ENCODE measurements around the gene RXRA. TPM values are rescaled to one million over a fixed set of nuclear protein-coding genes. Genes with fewer than 3 reads are reported as not detected.
A peak's percentile ranks its signal among the peaks of the same experiment; 100 is the strongest.

The RXRA gene
- total RNA-seq, 1 experiment from 2014 or later = 29.9 TPM

- Histone ChIP-seq H3K4me2 (ENCODE audit: insufficient read depth, insufficient read length, low read length) (no peak overlapping the region), H3K79me1 (ENCODE audit: insufficient read depth, low read depth, low read length, poor library complexity, severe bottlenecking) (peaks cover 3% of the 10 kb centered on the region), H2BK5ac (ENCODE audit: insufficient read length, low read length) (no peak overlapping the region), H3K56ac (ENCODE audit: insufficient read length, low read depth, low read length) (no peak overlapping the region), H2BK20ac (ENCODE audit: low read depth, low read length, poor library complexity, severe bottlenecking) (no peak overlapping the region), H3K18ac (ENCODE audit: insufficient read length, low read depth, low read length) (no peak overlapping the region), H3K27me3 (ENCODE audit: insufficient read depth, low read length) (no peaks in the 10 kb centered on the region), H3K9me3 (ENCODE audit: control insufficient read depth, low read depth, low read length) (no peaks in the 10 kb centered on the region), H3K9ac (ENCODE audit: extremely low read depth, insufficient read length, low read length) (no peak overlapping the region), H4K20me1 (ENCODE audit: control insufficient read depth, insufficient read depth, insufficient read length) (no peaks in the 10 kb centered on the region), H3T11ph (ENCODE audit: low read length) (no peak overlapping the region), H2BK15ac (ENCODE audit: low read depth, low read length) (no peak overlapping the region), H3K23ac (ENCODE audit: insufficient read length, low read depth, low read length) (no peak overlapping the region), H3K23me2 (ENCODE audit: insufficient read length, low read depth, low read length, poor library complexity, severe bottlenecking) (peaks cover 7% of the 10 kb centered on the region), H3K27ac (ENCODE audit: insufficient read length, low read depth, low read length) (no peak overlapping the region), H2BK12ac (ENCODE audit: insufficient read length, low read depth, low read length) (no peak overlapping the region), H3K79me2 (ENCODE audit: insufficient read depth, low read length) (peaks cover 4% of the 10 kb centered on the region; the same call in 1 of the 2 replicates), H4K8ac (replicated peaks; ENCODE audit: insufficient read length, low read depth, low read length) (no peak overlapping the region), H3K4me1 (ENCODE audit: insufficient read depth, low read length) (no peaks in the 10 kb centered on the region), H4K5ac (ENCODE audit: insufficient read length, low read depth, low read length) (no peak overlapping the region), H2BK120ac (ENCODE audit: low read depth, low read length, poor library complexity, severe bottlenecking) (no peak overlapping the region), H3K14ac (ENCODE audit: insufficient read depth, low read length) (0 out of 2 replicates have a peak overlapping the region, but pooled peaks have one; percentile 41), H3K4ac (ENCODE audit: low read depth, low read length) (no peak overlapping the region), H2AK5ac (ENCODE audit: insufficient read length, low read length) (no peak overlapping the region), H4K91ac (ENCODE audit: insufficient read length, low read depth, low read length) (no peak overlapping the region), H2AFZ (ENCODE audit: low read length) (no peak overlapping the region)
- Mint-ChIP-seq H3K4me3 (peak overlapping the region; percentile 43 to 60; a peak in 4 of 5 replicates), H3K27ac (peak overlapping the region in 2 of 3 experiments; percentile 53 to 82; a peak in 3 of 7 replicates), H3K9me3 (no peaks in the 10 kb centered on the region), H3K4me1 (peaks cover 34 to 56% of the 10 kb centered on the region in 2 experiments), H3K36me3 (ENCODE audit: insufficient read depth in 1 of 3, low read depth in 3 of 3) (no peaks in the 10 kb centered on the region), H3K27me3 (ENCODE audit: low read depth) (peaks cover 7% of the 10 kb centered on the region)
- no CpG with 5 or more reads among the region's 16 CpGs for WGBS (ENCODE audit: extremely low coverage, insufficient read length, low lambda C conversion rate)
- no peak for DNase-seq
- no peak for TF ChIP-seq CTCF (conservative IDR thresholded peaks at IDR 0.05)
These were observed 2.1 kb downstream of the RXRA start for GRCh38 chr9:134328341-134328840.
